ENCODE data around the gene C3orf18. TPM values are rescaled to one million over a fixed set of nuclear protein-coding genes. Genes with fewer than 3 reads are reported as not detected.

The C3orf18 gene
- total RNA-seq, 1 donor from 2014 or later = 7.2 TPM

DNA sequence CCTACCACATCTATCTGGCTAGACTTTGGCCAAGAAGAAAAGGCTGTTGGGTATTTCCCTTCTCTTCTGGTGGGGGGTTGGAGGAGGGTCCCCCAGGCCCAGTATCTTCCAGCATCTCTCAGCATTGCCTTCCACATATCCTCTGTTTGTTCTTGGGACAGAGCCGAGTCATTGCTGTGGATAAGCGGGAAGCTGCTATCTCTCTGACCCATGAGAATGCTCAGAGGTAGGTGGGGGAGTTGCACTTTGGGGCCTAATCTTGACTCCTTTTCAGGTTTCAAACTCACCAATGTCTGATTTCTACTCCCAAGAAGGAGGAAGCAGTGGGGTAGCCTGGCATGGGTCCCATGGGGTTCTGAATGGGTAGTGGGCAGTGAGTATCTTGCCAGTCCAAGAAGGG, 9.8 kb upstream of the C3orf18 start:
- Mint-ChIP-seq H3K27ac (ENCODE audit: unreplicated experiment) (no peak overlapping the region), H3K9me3 (ENCODE audit: unreplicated experiment) (no peaks in the 10 kb centered on the region), H3K27me3 (ENCODE audit: low read depth, unreplicated experiment) (no peaks in the 10 kb centered on the region), H3K4me3 (ENCODE audit: unreplicated experiment) (no peak overlapping the region), H3K4me1 (ENCODE audit: low read depth, unreplicated experiment) (no peaks in the 10 kb centered on the region), H3K36me3 (ENCODE audit: low read depth, unreplicated experiment) (peaks cover 17% of the 10 kb centered on the region)
- H3K36me3 ChIP-seq (ENCODE audit: insufficient read depth, low read length) = peaks cover 2% of the 10 kb centered on the region
- FAIRE-seq (no peak), DNase-seq (ENCODE audit: low read depth) (no peak)
- no peaks in the 10 kb centered on the region for H3K4me1 ChIP-seq (ENCODE audit: insufficient read depth, low read length)
- H3K79me2 ChIP-seq (ENCODE audit: insufficient read depth, low read length) = no peaks in the 10 kb centered on the region
- no peak overlapping the region for H3K9ac ChIP-seq (ENCODE audit: low read length)
- H4K20me1 ChIP-seq (ENCODE audit: insufficient read depth, low read length) = no peaks in the 10 kb centered on the region
- no peak overlapping the region for H2AFZ ChIP-seq (ENCODE audit: low read depth, low read length)
- H3K27me3 ChIP-seq (ENCODE audit: insufficient read depth, low read length) = no peaks in the 10 kb centered on the region
- no peak overlapping the region for H3K4me2 ChIP-seq (ENCODE audit: low read length)
- no peak for TF ChIP-seq EZH2 (IDR thresholded peaks at IDR 0.05; ENCODE audit: insufficient read depth, low read length)
- TF ChIP-seq, protein P1, sequence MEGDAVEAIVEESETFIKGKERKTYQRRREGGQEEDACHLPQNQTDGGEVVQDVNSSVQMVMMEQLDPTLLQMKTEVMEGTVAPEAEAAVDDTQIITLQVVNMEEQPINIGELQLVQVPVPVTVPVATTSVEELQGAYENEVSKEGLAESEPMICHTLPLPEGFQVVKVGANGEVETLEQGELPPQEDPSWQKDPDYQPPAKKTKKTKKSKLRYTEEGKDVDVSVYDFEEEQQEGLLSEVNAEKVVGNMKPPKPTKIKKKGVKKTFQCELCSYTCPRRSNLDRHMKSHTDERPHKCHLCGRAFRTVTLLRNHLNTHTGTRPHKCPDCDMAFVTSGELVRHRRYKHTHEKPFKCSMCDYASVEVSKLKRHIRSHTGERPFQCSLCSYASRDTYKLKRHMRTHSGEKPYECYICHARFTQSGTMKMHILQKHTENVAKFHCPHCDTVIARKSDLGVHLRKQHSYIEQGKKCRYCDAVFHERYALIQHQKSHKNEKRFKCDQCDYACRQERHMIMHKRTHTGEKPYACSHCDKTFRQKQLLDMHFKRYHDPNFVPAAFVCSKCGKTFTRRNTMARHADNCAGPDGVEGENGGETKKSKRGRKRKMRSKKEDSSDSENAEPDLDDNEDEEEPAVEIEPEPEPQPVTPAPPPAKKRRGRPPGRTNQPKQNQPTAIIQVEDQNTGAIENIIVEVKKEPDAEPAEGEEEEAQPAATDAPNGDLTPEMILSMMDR (IDR thresholded peaks at IDR 0.05; ENCODE audit: insufficient read depth, low read depth, low read length) = no peak
- H3K9me3 ChIP-seq (ENCODE audit: insufficient read depth, low read depth, low read length) = no peaks in the 10 kb centered on the region
- no peak overlapping the region for H3K27ac ChIP-seq (ENCODE audit: low read depth, low read length)
- H3K4me3 ChIP-seq (ENCODE audit: insufficient read depth, low read depth, low read length) = no peak overlapping the region

DNA sequence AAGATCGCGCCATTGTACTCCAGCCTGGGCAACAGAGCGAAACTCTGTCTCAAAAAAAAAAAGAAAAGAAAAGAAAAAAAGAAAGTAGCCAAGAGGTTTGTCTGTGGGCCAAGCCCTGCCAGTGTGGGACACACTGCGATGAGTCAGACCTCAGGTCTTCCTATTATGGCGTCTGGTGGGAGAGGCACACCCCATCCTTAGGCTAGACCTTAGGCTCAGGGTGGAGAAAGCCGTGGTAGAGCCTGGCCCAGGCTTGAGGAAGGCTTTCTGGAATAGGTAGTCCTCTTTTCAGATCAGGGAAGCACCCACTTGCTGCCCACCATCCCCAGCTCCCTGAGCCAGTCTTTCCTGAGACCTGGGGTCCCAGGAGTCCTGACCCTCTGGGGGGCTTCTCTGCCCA, 7.8 kb upstream of the C3orf18 start:
- H4K20me1 ChIP-seq (ENCODE audit: insufficient read depth, low read length) = no peaks in the 10 kb centered on the region
- no peaks in the 10 kb centered on the region for H3K9me3 Mint-ChIP-seq (ENCODE audit: unreplicated experiment)
- no peaks in the 10 kb centered on the region for H3K27me3 Mint-ChIP-seq (ENCODE audit: low read depth, unreplicated experiment)
- no peaks in the 10 kb centered on the region for H3K79me2 ChIP-seq (ENCODE audit: insufficient read depth, low read length)
- DNase-seq (ENCODE audit: low read depth) = no peak
- H3K36me3 Mint-ChIP-seq (ENCODE audit: low read depth, unreplicated experiment) = peaks cover 15% of the 10 kb centered on the region
- no peaks in the 10 kb centered on the region for H3K27me3 ChIP-seq (ENCODE audit: insufficient read depth, low read length)
- no peak overlapping the region for H3K27ac Mint-ChIP-seq (ENCODE audit: unreplicated experiment)
- H3K4me1 ChIP-seq (ENCODE audit: insufficient read depth, low read length) = no peaks in the 10 kb centered on the region
- TF ChIP-seq, protein P1 (IDR thresholded peaks at IDR 0.05; ENCODE audit: insufficient read depth, low read depth, low read length) = no peak
- no peak overlapping the region for H2AFZ ChIP-seq (ENCODE audit: low read depth, low read length)
- no peak overlapping the region for H3K4me3 ChIP-seq (ENCODE audit: insufficient read depth, low read depth, low read length)
- H3K9ac ChIP-seq (ENCODE audit: low read length) = no peak overlapping the region
- H3K4me3 Mint-ChIP-seq (ENCODE audit: unreplicated experiment) = no peak overlapping the region
- peaks cover 2% of the 10 kb centered on the region for H3K36me3 ChIP-seq (ENCODE audit: insufficient read depth, low read length)
- H3K9me3 ChIP-seq (ENCODE audit: insufficient read depth, low read depth, low read length) = no peaks in the 10 kb centered on the region
- no peak for FAIRE-seq
- H3K27ac ChIP-seq (ENCODE audit: low read depth, low read length) = no peak overlapping the region
- H3K4me1 Mint-ChIP-seq (ENCODE audit: low read depth, unreplicated experiment) = peaks cover 3% of the 10 kb centered on the region
- no peak overlapping the region for H3K4me2 ChIP-seq (ENCODE audit: low read length)

DNA sequence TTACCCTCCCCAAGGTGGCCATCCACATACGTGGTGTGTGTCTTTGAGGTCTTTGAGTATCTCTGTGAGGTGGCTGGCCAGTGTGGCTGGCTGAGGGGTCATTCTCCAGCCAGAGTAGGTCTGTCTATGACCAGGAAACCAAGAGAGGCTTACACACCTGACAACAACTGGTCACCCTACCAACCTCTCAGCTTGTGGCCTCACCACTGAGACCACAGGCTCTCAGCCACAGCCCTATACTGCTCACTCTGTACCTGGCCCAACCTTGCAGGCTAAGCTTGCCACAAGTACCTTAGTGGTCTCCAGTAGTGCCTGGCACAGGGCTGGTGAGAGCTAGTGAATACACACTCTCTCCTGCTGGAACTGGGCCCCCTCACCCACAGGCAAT, 6.9 kb upstream of the C3orf18 start:
- H3K4me1 ChIP-seq (ENCODE audit: insufficient read depth, low read length) = no peaks in the 10 kb centered on the region
- Mint-ChIP-seq H3K4me1 (ENCODE audit: low read depth, unreplicated experiment) (peaks cover 3% of the 10 kb centered on the region), H3K27ac (ENCODE audit: unreplicated experiment) (no peak overlapping the region), H3K27me3 (ENCODE audit: low read depth, unreplicated experiment) (no peaks in the 10 kb centered on the region), H3K36me3 (ENCODE audit: low read depth, unreplicated experiment) (peaks cover 13% of the 10 kb centered on the region), H3K9me3 (ENCODE audit: unreplicated experiment) (no peaks in the 10 kb centered on the region), H3K4me3 (ENCODE audit: unreplicated experiment) (no peak overlapping the region)
- FAIRE-seq (no peak), DNase-seq (ENCODE audit: low read depth) (no peak)
- H3K4me3 ChIP-seq (ENCODE audit: insufficient read depth, low read depth, low read length) = no peak overlapping the region
- no peaks in the 10 kb centered on the region for H3K9me3 ChIP-seq (ENCODE audit: insufficient read depth, low read depth, low read length)
- H4K20me1 ChIP-seq (ENCODE audit: insufficient read depth, low read length) = no peaks in the 10 kb centered on the region
- no peaks in the 10 kb centered on the region for H3K27me3 ChIP-seq (ENCODE audit: insufficient read depth, low read length)
- H3K9ac ChIP-seq (ENCODE audit: low read length) = no peak overlapping the region
- peaks cover 8% of the 10 kb centered on the region for H3K79me2 ChIP-seq (ENCODE audit: insufficient read depth, low read length)
- H3K36me3 ChIP-seq (ENCODE audit: insufficient read depth, low read length) = peaks cover 2% of the 10 kb centered on the region
- TF ChIP-seq, protein P1 (IDR thresholded peaks at IDR 0.05; ENCODE audit: insufficient read depth, low read depth, low read length) = no peak
- TF ChIP-seq EZH2 (IDR thresholded peaks at IDR 0.05; ENCODE audit: insufficient read depth, low read length) = no peak
- no peak overlapping the region for H2AFZ ChIP-seq (ENCODE audit: low read depth, low read length)
- H3K27ac ChIP-seq (ENCODE audit: low read depth, low read length) = no peak overlapping the region
- H3K4me2 ChIP-seq (ENCODE audit: low read length) = no peak overlapping the region
